Activated CD4-positive, alpha-beta memory T cell treated with anti-CD3 and anti-CD28 coated beads for 36 hours (primary cell): Measurements from ENCODE around the gene CCDC13. TPM values are rescaled to one million over a fixed set of nuclear protein-coding genes. Genes with fewer than 3 reads are reported as not detected.

Experiments used
- CTCF ChIA-PET: fragments of 350-600 bp; sonication (Branson Sonifier 250); formaldehyde crosslinking; loops from one replicate; lab custom pipeline; 2021; ENCODE audit warnings: antibody characterized with exemption, inconsistent platforms; lab: Charles Lee
- POLR2A ChIA-PET: fragments of 350-600 bp; sonication (Branson Sonifier 250); formaldehyde crosslinking; loops from one replicate; lab custom pipeline; 2021; ENCODE audit warnings: antibody characterized with exemption; lab: Charles Lee
- DNase-seq: peaks from one replicate; pipeline ENCODE4 v3.0.0-alpha.2; 2020
- H3K27ac Mint-ChIP-seq: one replicate; pipeline ENCODE4 v1.8.0; 2021; ENCODE audit warnings: mixed read lengths
- H3K27me3 Mint-ChIP-seq: one replicate; pipeline ENCODE4 v1.8.0; 2021; ENCODE audit warnings: mixed read lengths
- H3K36me3 Mint-ChIP-seq: one replicate; pipeline ENCODE4 v1.8.0; 2021; ENCODE audit warnings: mixed read lengths
- H3K4me1 Mint-ChIP-seq: one replicate; pipeline ENCODE4 v1.8.0; 2021; ENCODE audit warnings: low read depth, mixed read lengths
- H3K4me3 Mint-ChIP-seq: one replicate; pipeline ENCODE4 v1.8.0; 2021; ENCODE audit warnings: mild to moderate bottlenecking, mixed read lengths
- H3K9me3 Mint-ChIP-seq: one replicate; pipeline ENCODE4 v1.8.0; 2021; ENCODE audit warnings: mixed read lengths
- intact Hi-C: fragments of 100-400 bp; cut with micrococcal nuclease; formaldehyde crosslinking; loops from one replicate; pipeline ENCODE4 v1.15.1; 2023
- total RNA-seq, 2 experiments: library from RNA; stranded (reverse); gene quantifications; one replicate each; pipeline ENCODE4 v1.2.3, GENCODE V29; 2021

Gene CCDC13
- total RNA-seq, 2 experiments from 2014 or later = 0.76 TPM; not detected in 1

GRCh38 chr3:42764115-42764514 is 8.9 kb downstream of the CCDC13 start:
- CTCF ChIA-PET = no interaction called here
- no peaks in the 10 kb centered on the region for H3K36me3 Mint-ChIP-seq
- no peak for DNase-seq
- no peak overlapping the region for H3K27ac Mint-ChIP-seq
- no peak overlapping the region for H3K4me3 Mint-ChIP-seq
- no peaks in the 10 kb centered on the region for H3K9me3 Mint-ChIP-seq
- POLR2A ChIA-PET = no interaction called here
- intact Hi-C loops = no loop called here
- no peaks in the 10 kb centered on the region for H3K27me3 Mint-ChIP-seq
- H3K4me1 Mint-ChIP-seq = no peaks in the 10 kb centered on the region

DNA sequence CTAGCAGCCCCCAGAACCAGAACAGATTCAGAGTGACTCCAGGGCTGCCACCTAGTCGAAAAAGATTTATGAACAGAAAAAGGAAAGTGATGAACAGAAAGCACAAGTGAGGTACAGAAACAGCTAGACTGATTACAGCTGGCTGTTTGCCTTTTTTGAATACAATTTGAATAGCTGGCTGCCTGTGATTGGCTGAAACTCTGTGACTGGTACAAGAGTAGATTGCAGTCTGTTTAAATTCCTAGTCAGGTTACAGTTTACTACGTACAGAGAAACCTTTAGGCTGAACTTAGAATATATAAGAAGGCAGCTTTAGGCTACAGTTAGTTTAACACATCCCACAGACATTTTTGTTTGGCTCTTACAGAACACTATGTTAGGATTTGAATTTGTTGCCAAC is 10.0 kb downstream of the CCDC13 start:
- ChIA-PET CTCF (interaction anchor here (2.4 kb wide), 1 partner anchor 18 kb away, joined by 8 read pairs; no protein-coding TSS in a partner anchor), POLR2A (no interaction called here)
- Mint-ChIP-seq H3K27me3 (no peaks in the 10 kb centered on the region), H3K36me3 (no peaks in the 10 kb centered on the region), H3K27ac (no peak overlapping the region), H3K4me1 (no peaks in the 10 kb centered on the region), H3K4me3 (no peak overlapping the region), H3K9me3 (no peaks in the 10 kb centered on the region)
- intact Hi-C loops = no loop called here
- DNase-seq = no peak

DNA sequence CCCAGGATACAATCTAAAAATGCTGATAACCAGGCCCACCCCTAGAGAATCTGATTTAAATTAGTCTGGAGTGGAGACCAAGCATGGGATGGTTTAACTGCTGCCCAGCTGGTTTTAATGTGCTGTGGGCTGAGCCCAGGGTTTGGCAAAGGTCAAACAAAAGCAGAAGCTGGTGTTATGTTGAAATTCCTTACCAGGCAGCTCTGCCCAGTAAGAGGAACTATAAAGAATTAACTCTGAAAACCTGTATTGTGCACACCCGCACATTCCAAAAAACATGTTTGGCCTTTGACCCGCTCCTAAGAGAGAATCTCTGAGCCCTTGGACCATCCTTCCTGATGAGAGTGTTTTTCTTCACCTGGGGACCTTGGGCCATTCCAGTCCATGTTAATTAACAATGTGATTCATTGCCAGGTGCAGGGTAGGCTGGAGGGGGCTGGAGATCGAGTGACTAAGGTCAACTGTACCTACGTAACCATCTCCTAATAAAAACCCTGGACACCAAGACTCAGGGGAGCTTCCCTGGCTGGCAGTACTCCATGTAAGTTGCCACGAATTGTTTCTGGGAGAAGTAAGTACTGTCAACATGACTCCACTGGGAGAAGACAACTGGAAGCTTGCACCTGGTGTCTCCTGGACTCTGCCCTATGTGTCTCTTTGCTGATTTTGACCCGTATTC is 10.9 kb downstream of the CCDC13 start:
- ChIA-PET CTCF (interaction anchor here (2.4 kb wide), 1 partner anchor 18 kb away, joined by 8 read pairs; no protein-coding TSS in a partner anchor), POLR2A (no interaction called here)

GRCh38 chr3:42758126-42758525 is 14.9 kb downstream of the CCDC13 start:
- ChIA-PET CTCF (interaction anchor here (1.1 to 5.1 kb wide), 2 partner anchors 13 to 81 kb away, joined by 4 to 31 read pairs; no protein-coding TSS in a partner anchor), POLR2A (no interaction called here)
- Mint-ChIP-seq H3K36me3 (no peaks in the 10 kb centered on the region), H3K4me3 (no peak overlapping the region), H3K27me3 (no peaks in the 10 kb centered on the region), H3K4me1 (no peaks in the 10 kb centered on the region), H3K27ac (no peak overlapping the region), H3K9me3 (no peaks in the 10 kb centered on the region)
- intact Hi-C loops = no loop called here
- DNase-seq = no peak

More for the DNA sequence above, 10.9 kb downstream of the CCDC13 start:
- H3K36me3 Mint-ChIP-seq = no peaks in the 10 kb centered on the region
- no peak overlapping the region for H3K27ac Mint-ChIP-seq
- no peak overlapping the region for H3K4me3 Mint-ChIP-seq
- H3K4me1 Mint-ChIP-seq = no peaks in the 10 kb centered on the region
- no peaks in the 10 kb centered on the region for H3K9me3 Mint-ChIP-seq
- no peak for DNase-seq
- no peaks in the 10 kb centered on the region for H3K27me3 Mint-ChIP-seq
- intact Hi-C loops = no loop called here

GRCh38 chr3:42756681-42757213 is 16.3 kb downstream of the CCDC13 start:
- Mint-ChIP-seq H3K4me3 (no peak overlapping the region), H3K9me3 (no peaks in the 10 kb centered on the region), H3K36me3 (no peaks in the 10 kb centered on the region), H3K27ac (no peak overlapping the region), H3K4me1 (no peaks in the 10 kb centered on the region), H3K27me3 (no peaks in the 10 kb centered on the region)
- no peak for DNase-seq
- POLR2A ChIA-PET = no interaction called here
- intact Hi-C loops = no loop called here
- CTCF ChIA-PET = interaction anchor here (1.7 to 5.1 kb wide), 2 partner anchors 12 to 95 kb away, joined by 5 to 31 read pairs; no protein-coding TSS in a partner anchor

- intact Hi-C loops = no loop called here
- peak; percentile 24 for DNase-seq
- ChIA-PET CTCF (interaction anchor here (0.9 to 5.1 kb wide), 4 partner anchors 11 to 509 kb away, joined by 5 to 31 read pairs (median 5); partner anchors contain the start of gene SEC22C), POLR2A (interaction anchor here (1.0 kb wide), 1 partner anchor 10 kb away, joined by 3 read pairs; no protein-coding TSS in a partner anchor)
- no peak overlapping the region for H3K27ac Mint-ChIP-seq
- no peak overlapping the region for H3K4me3 Mint-ChIP-seq
- no peaks in the 10 kb centered on the region for H3K27me3 Mint-ChIP-seq
- no peaks in the 10 kb centered on the region for H3K36me3 Mint-ChIP-seq
- H3K4me1 Mint-ChIP-seq = no peaks in the 10 kb centered on the region
- H3K9me3 Mint-ChIP-seq = no peaks in the 10 kb centered on the region
Observed at GRCh38 chr3:42755681-42756578, 17.1 kb downstream of the CCDC13 start.

DNA sequence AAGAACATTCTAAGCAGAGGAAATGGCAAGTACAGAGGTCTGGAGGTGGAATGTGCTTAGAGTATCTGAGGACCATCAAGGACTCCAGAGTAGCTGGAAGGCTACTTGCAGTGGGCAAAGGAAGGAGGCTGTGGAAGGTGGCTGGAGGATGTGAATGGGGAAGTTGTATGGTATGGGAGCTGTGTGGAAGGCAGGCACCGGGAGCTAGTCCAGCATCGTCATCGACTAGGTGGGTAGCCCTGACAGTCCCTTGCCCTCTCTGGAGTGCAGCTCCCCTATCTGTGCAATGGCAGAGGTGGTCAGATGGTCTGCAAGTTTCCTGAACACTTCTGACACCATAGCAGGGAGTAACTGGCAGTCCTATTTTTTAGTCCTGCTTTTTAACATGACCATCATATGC is 19.3 kb downstream of the CCDC13 start:
- no peak for DNase-seq
- Mint-ChIP-seq H3K27ac (no peak overlapping the region), H3K4me3 (no peak overlapping the region), H3K36me3 (no peaks in the 10 kb centered on the region), H3K4me1 (peaks cover 5% of the 10 kb centered on the region), H3K27me3 (no peaks in the 10 kb centered on the region), H3K9me3 (no peaks in the 10 kb centered on the region)
- CTCF ChIA-PET = interaction anchor here (5.1 kb wide), 1 partner anchor 9 kb away, joined by 31 read pairs; no protein-coding TSS in a partner anchor
- intact Hi-C loops = no loop called here
- POLR2A ChIA-PET = no interaction called here

GRCh38 chr3:42752961-42753360 is 20.1 kb downstream of the CCDC13 start:
- no peaks in the 10 kb centered on the region for H3K36me3 Mint-ChIP-seq
- no peak for DNase-seq
- no peaks in the 10 kb centered on the region for H3K27me3 Mint-ChIP-seq
- H3K9me3 Mint-ChIP-seq = no peaks in the 10 kb centered on the region
- ChIA-PET POLR2A (no interaction called here), CTCF (interaction anchor here (5.1 kb wide), 1 partner anchor 8 kb away, joined by 31 read pairs; no protein-coding TSS in a partner anchor)
- H3K4me1 Mint-ChIP-seq = peaks cover 12% of the 10 kb centered on the region
- no peak overlapping the region for H3K27ac Mint-ChIP-seq
- H3K4me3 Mint-ChIP-seq = no peak overlapping the region
- intact Hi-C loops = no loop called here

- H3K9me3 Mint-ChIP-seq = no peaks in the 10 kb centered on the region
- H3K4me1 Mint-ChIP-seq = peaks cover 17% of the 10 kb centered on the region
- no peaks in the 10 kb centered on the region for H3K36me3 Mint-ChIP-seq
- H3K4me3 Mint-ChIP-seq = no peak overlapping the region
- intact Hi-C loops = no loop called here
- no peak for DNase-seq
- ChIA-PET POLR2A (no interaction called here), CTCF (interaction anchor here (0.6 kb wide), 1 partner anchor 11 kb away, joined by 3 read pairs; no protein-coding TSS in a partner anchor)
- no peaks in the 10 kb centered on the region for H3K27me3 Mint-ChIP-seq
- H3K27ac Mint-ChIP-seq = no peak overlapping the region
Observed at GRCh38 chr3:42752441-42752840, 20.6 kb downstream of the CCDC13 start.

- H3K4me1 Mint-ChIP-seq = peaks cover 25% of the 10 kb centered on the region
- DNase-seq = no peak
- POLR2A ChIA-PET = no interaction called here
- no peaks in the 10 kb centered on the region for H3K9me3 Mint-ChIP-seq
- intact Hi-C loops = no loop called here
- CTCF ChIA-PET = no interaction called here
- no peaks in the 10 kb centered on the region for H3K36me3 Mint-ChIP-seq
- no peaks in the 10 kb centered on the region for H3K27me3 Mint-ChIP-seq
- H3K4me3 Mint-ChIP-seq = no peak overlapping the region
- no peak overlapping the region for H3K27ac Mint-ChIP-seq
Observed at GRCh38 chr3:42751609-42752008, 21.4 kb downstream of the CCDC13 start.

DNA sequence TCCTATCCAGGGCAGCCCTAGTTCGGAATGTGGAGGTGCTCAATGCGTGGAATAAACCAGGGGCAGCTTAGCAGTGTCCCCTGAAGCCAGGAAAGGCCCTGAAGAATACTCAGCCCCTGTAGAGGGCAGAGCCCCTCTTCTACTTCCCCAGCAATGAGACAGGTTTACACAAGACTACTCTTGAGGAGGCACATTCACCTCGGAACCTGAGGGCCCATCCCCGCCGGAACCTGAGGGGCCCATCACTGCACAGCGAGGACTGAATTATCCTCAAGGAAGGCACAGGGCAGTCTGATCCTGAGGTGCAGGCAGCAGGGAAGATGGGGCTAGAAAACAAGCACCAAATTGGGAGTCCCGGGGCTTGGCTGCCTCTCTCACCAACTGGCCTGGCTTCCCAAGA is 22.2 kb downstream of the CCDC13 start:
- no peak overlapping the region for H3K27ac Mint-ChIP-seq
- CTCF ChIA-PET = interaction anchor here (1.7 kb wide), 1 partner anchor 201 kb away, joined by 4 read pairs; no protein-coding TSS in a partner anchor
- intact Hi-C loops = no loop called here
- peaks cover 25% of the 10 kb centered on the region for H3K4me1 Mint-ChIP-seq
- H3K27me3 Mint-ChIP-seq = no peaks in the 10 kb centered on the region
- POLR2A ChIA-PET = no interaction called here
- no peak for DNase-seq
- H3K9me3 Mint-ChIP-seq = no peaks in the 10 kb centered on the region
- no peaks in the 10 kb centered on the region for H3K36me3 Mint-ChIP-seq
- no peak overlapping the region for H3K4me3 Mint-ChIP-seq
